PC-9 (cell line): ENCODE results near the gene SIRPA. TPM values are rescaled to one million over a fixed set of nuclear protein-coding genes. Genes with fewer than 3 reads are reported as not detected.

Source experiments
- BruUV-seq: library from RNA; stranded (reverse); fragments of 400-500 nt; replicated peaks from 2 replicates; lab custom pipeline; 2021; lab: Mats Ljungman, UMichigan
- CTCF ChIA-PET: fragments of 300-600 bp; sonication (Branson Sonifier 250); formaldehyde crosslinking; loops from one replicate; lab custom pipeline; 2022; ENCODE audit warnings: antibody characterized with exemption; lab: Charles Lee
- POLR2A ChIA-PET: fragments of 300-600 bp; sonication (Branson Sonifier 250); formaldehyde crosslinking; loops from one replicate; lab custom pipeline; 2022; ENCODE audit warnings: antibody characterized with exemption; ENCODE audit not compliant: unreplicated experiment; lab: Charles Lee
- DNase-seq, 2 experiments: peaks; one replicate each; pipeline versions ENCODE4 v3.0.0 to v3.0.0-alpha.2; 2015 to 2022; ENCODE audit warnings: mixed read lengths in 1 of 2
- H2AFZ ChIP-seq: fragments of 200-600 bp; sonication (generic); 2 replicates; pipeline ENCODE4 v1.8.1; 2017; ENCODE audit warnings: antibody characterized with exemption
- H3F3A ChIP-seq: fragments of 200-600 bp; sonication (generic); 2 replicates; pipeline ENCODE4 v1.8.1; 2017; ENCODE audit warnings: antibody characterized with exemption, mild to moderate bottlenecking, low read depth; ENCODE audit not compliant: insufficient read depth
- H3K27ac ChIP-seq: fragments of 200-600 bp; sonication (generic); 2 replicates; pipeline ENCODE4 v1.6.1; 2016; ENCODE audit warnings: mixed run types
- H3K27me3 ChIP-seq: fragments of 200-600 bp; sonication (generic); 2 replicates; pipeline ENCODE4 v1.6.1; 2016; ENCODE audit warnings: low read depth, mixed run types; ENCODE audit not compliant: insufficient read depth
- H3K36me3 ChIP-seq: fragments of 200-600 bp; sonication (generic); 2 replicates; pipeline ENCODE4 v1.6.1; 2016; ENCODE audit warnings: low read depth, mixed run types
- H3K4me1 ChIP-seq: fragments of 200-600 bp; sonication (generic); replicated peaks from 2 replicates; pipeline ENCODE4 v1.6.1; 2016; ENCODE audit warnings: mixed run types; ENCODE audit not compliant: insufficient read depth
- H3K4me2 ChIP-seq: fragments of 200-600 bp; sonication (generic); 2 replicates; pipeline ENCODE4 v1.6.1; 2017; ENCODE audit warnings: mixed run types
- H3K4me3 ChIP-seq: fragments of 200-600 bp; sonication (generic); 2 replicates; pipeline ENCODE4 v1.6.1; 2016; ENCODE audit warnings: mixed run types
- H3K79me2 ChIP-seq: fragments of 200-600 bp; sonication (generic); 2 replicates; pipeline ENCODE4 v1.6.1; 2017; ENCODE audit warnings: low read depth, mixed run types
- H3K9me2 ChIP-seq: fragments of 200-600 bp; sonication (generic); 2 replicates; pipeline ENCODE4 v1.8.1; 2017; ENCODE audit warnings: mild to moderate bottlenecking; ENCODE audit not compliant: insufficient read depth
- H3K9me3 ChIP-seq: fragments of 200-600 bp; sonication (generic); 2 replicates; pipeline ENCODE4 v1.8.1; 2016; ENCODE audit warnings: low read depth; ENCODE audit not compliant: insufficient read depth
- H4K20me1 ChIP-seq: fragments of 200-600 bp; sonication (generic); 2 replicates; pipeline ENCODE4 v1.8.1; 2017; ENCODE audit not compliant: insufficient read depth
- CTCF ChIP-seq: fragments of 200-600 bp; sonication (generic); conservative IDR thresholded peaks from 2 replicates; pipeline ENCODE4 v1.6.1; 2017; ENCODE audit warnings: mixed run types, antibody characterized with exemption, mild to moderate bottlenecking, moderate library complexity
- EZH2 ChIP-seq: fragments of 200-600 bp; sonication (generic); IDR thresholded peaks from 2 replicates; pipeline ENCODE4 v1.8.0; 2017; ENCODE audit warnings: antibody characterized with exemption, low read depth
- intact Hi-C: fragments of 100-400 bp; cut with micrococcal nuclease; formaldehyde crosslinking; loops from one replicate; pipeline ENCODE4 v1.10.0; 2022; ENCODE audit not compliant: unreplicated experiment
- total RNA-seq: library from RNA; stranded (reverse); gene quantifications from 2 replicates; pipeline ENCODE4 v1.2.3, GENCODE V29; 2021

SIRPA gene
- total RNA-seq, 1 experiment from 2014 or later: 18.4 TPM

- H2AFZ ChIP-seq: no peak overlapping the region
- H4K20me1 ChIP-seq: no peaks in the 10 kb centered on the region
- 0 out of 2 replicates have a peak, but pooled peaks cover 3% of the 10 kb centered on the region for H3K4me1 ChIP-seq
- no peak for DNase-seq
- ChIA-PET CTCF (no interaction called here), POLR2A (no interaction called here)
- H3K9me3 ChIP-seq: no peaks in the 10 kb centered on the region
- H3K27me3 ChIP-seq: peaks cover 4% of the 10 kb centered on the region; the same call in 1 of the 2 replicates
- intact Hi-C loops: no loop called here
- H3K4me2 ChIP-seq: no peak overlapping the region
- no peaks in the 10 kb centered on the region for H3K36me3 ChIP-seq
- no peak overlapping the region for H3K27ac ChIP-seq
- no TSS peak for BruUV-seq
- TF ChIP-seq EZH2: no peak
- no peak for TF ChIP-seq CTCF
- no peak overlapping the region for H3K4me3 ChIP-seq
- no peaks in the 10 kb centered on the region for H3K79me2 ChIP-seq
- H3K9me2 ChIP-seq: no peaks in the 10 kb centered on the region
- H3F3A ChIP-seq: no peaks in the 10 kb centered on the region
These were observed 40.1 kb upstream of the SIRPA start for GRCh38 chr20:1855109-1855508.

GRCh38 chr20:1855690-1856089 is 39.5 kb upstream of the SIRPA start:
- Histone ChIP-seq H3F3A (no peaks in the 10 kb centered on the region), H3K4me3 (no peak overlapping the region), H3K79me2 (no peaks in the 10 kb centered on the region), H3K9me3 (no peaks in the 10 kb centered on the region), H3K4me1 (0 out of 2 replicates have a peak, but pooled peaks cover 3% of the 10 kb centered on the region), H3K36me3 (no peaks in the 10 kb centered on the region), H3K27me3 (peaks cover 4% of the 10 kb centered on the region; the same call in 1 of the 2 replicates), H2AFZ (no peak overlapping the region), H3K4me2 (no peak overlapping the region), H4K20me1 (no peaks in the 10 kb centered on the region), H3K27ac (no peak overlapping the region), H3K9me2 (no peaks in the 10 kb centered on the region)
- no TSS peak for BruUV-seq
- CTCF ChIA-PET: no interaction called here
- TF ChIP-seq CTCF: no peak
- TF ChIP-seq EZH2: no peak
- intact Hi-C loops: no loop called here
- DNase-seq: no peak
- POLR2A ChIA-PET: no interaction called here

GRCh38 chr20:1856424-1856823 is 38.8 kb upstream of the SIRPA start:
- no peaks in the 10 kb centered on the region for H3F3A ChIP-seq
- H3K4me3 ChIP-seq: no peak overlapping the region
- H3K79me2 ChIP-seq: no peaks in the 10 kb centered on the region
- no TSS peak for BruUV-seq
- no peak overlapping the region for H2AFZ ChIP-seq
- no peaks in the 10 kb centered on the region for H3K9me3 ChIP-seq
- H3K27ac ChIP-seq: no peak overlapping the region
- ChIA-PET POLR2A (interaction anchor here (0.5 kb wide), 1 partner anchor 67 kb away, joined by 6 read pairs; no protein-coding TSS in a partner anchor), CTCF (no interaction called here)
- no peaks in the 10 kb centered on the region for H3K36me3 ChIP-seq
- H3K4me2 ChIP-seq: no peak overlapping the region
- no peaks in the 10 kb centered on the region for H4K20me1 ChIP-seq
- H3K27me3 ChIP-seq: peaks cover 4% of the 10 kb centered on the region; the same call in 1 of the 2 replicates
- TF ChIP-seq EZH2: no peak
- no peak for TF ChIP-seq CTCF
- H3K9me2 ChIP-seq: no peaks in the 10 kb centered on the region
- DNase-seq: no peak
- H3K4me1 ChIP-seq: 0 out of 2 replicates have a peak, but pooled peaks cover 3% of the 10 kb centered on the region
- intact Hi-C loops: no loop called here
